Neural cell (in vitro differentiated cells): ENCODE data around the gene GPR18. TPM values are rescaled to one million over a fixed set of nuclear protein-coding genes. Genes with fewer than 3 reads are reported as not detected.

Experiments used
- H2AFZ ChIP-seq: fragments of 200-600, 300-800 bp; sonication (generic), shearing (Covaris generic); 2 replicates; pipeline ENCODE4 v1.6.0; 2014; ENCODE audit warnings: low read depth, mild to moderate bottlenecking, antibody characterized with exemption, low read length, moderate library complexity
- H3F3A ChIP-seq: fragments of 200-600 bp; shearing (Covaris generic); 2 replicates; pipeline ENCODE4 v1.6.1; 2016; ENCODE audit warnings: mild to moderate bottlenecking, moderate library complexity, mixed read lengths, antibody characterized with exemption, low read length; ENCODE audit not compliant: insufficient read depth, poor library complexity, severe bottlenecking
- H3K27ac ChIP-seq: fragments of 200-600, 300-800 bp; sonication (generic), shearing (Covaris generic); 2 replicates; pipeline ENCODE4 v1.5.1; 2014; ENCODE audit warnings: mild to moderate bottlenecking, low read length, moderate library complexity
- H3K27me3 ChIP-seq: fragments of 300-800, 200-600 bp; sonication (generic), shearing (Covaris generic); 2 replicates; pipeline ENCODE4 v1.6.0; 2014; ENCODE audit warnings: mild to moderate bottlenecking, low read depth, low read length, moderate library complexity; ENCODE audit not compliant: insufficient read depth
- H3K36me3 ChIP-seq: fragments of 300-800, 200-600 bp; sonication (generic), shearing (Covaris generic); 2 replicates; pipeline ENCODE4 v1.5.1; 2014; ENCODE audit warnings: mild to moderate bottlenecking, antibody characterized with exemption, low read length, moderate library complexity; ENCODE audit not compliant: insufficient read depth
- H3K4me2 ChIP-seq: fragments of 300-800, 200-600 bp; sonication (generic), shearing (Covaris generic); 2 replicates; pipeline ENCODE4 v1.6.0; 2014; ENCODE audit warnings: mild to moderate bottlenecking, low read length
- H3K4me3 ChIP-seq: fragments of 300-800, 200-600 bp; sonication (generic), shearing (Covaris generic); 2 replicates; pipeline ENCODE4 v1.5.1; 2014; ENCODE audit warnings: mild to moderate bottlenecking, low read length, moderate library complexity
- H3K79me2 ChIP-seq: fragments of 200-600 bp; shearing (Covaris generic); replicated peaks from 2 replicates; pipeline ENCODE4 v1.6.0; 2014; ENCODE audit warnings: mild to moderate bottlenecking, low read length, moderate library complexity; ENCODE audit not compliant: insufficient read depth
- H3K9ac ChIP-seq: fragments of 300-800, 200-600 bp; sonication (generic), shearing (Covaris generic); 2 replicates; pipeline ENCODE4 v1.6.1; 2016; ENCODE audit warnings: mild to moderate bottlenecking, low read length, mixed read lengths
- H3K9me2 ChIP-seq: fragments of 200-600 bp; shearing (Covaris generic); 2 replicates; pipeline ENCODE4 v1.6.1; 2016; ENCODE audit warnings: mild to moderate bottlenecking, low read length, mixed read lengths; ENCODE audit not compliant: insufficient read depth
- H3K9me3 ChIP-seq: fragments of 200-600, 300-800 bp; sonication (generic), shearing (Covaris generic); 2 replicates; pipeline ENCODE4 v1.6.1; 2016; ENCODE audit warnings: mild to moderate bottlenecking, mixed run types, low read length, moderate library complexity, mixed read lengths
- H4K20me1 ChIP-seq: fragments of 200-600 bp; shearing (Covaris generic); 2 replicates; pipeline ENCODE4 v1.6.1; 2016; ENCODE audit warnings: mild to moderate bottlenecking, mixed run types; ENCODE audit not compliant: insufficient read depth
- EP300 ChIP-seq: fragments of 450-650 bp; conservative IDR thresholded peaks from 2 replicates; pipeline ENCODE4 v1.6.1; 2014; ENCODE audit warnings: antibody characterized with exemption, mild to moderate bottlenecking, moderate library complexity; ENCODE audit not compliant: poor library complexity, severe bottlenecking
- EZH2 ChIP-seq: fragments of 200-600, 300-800 bp; shearing (Covaris generic), sonication (generic); IDR thresholded peaks from 2 replicates; pipeline ENCODE4 v1.6.1; 2014; ENCODE audit warnings: antibody characterized with exemption, low read length, borderline replicate concordance, mild to moderate bottlenecking; ENCODE audit not compliant: insufficient read depth, poor library complexity, severe bottlenecking
- MXI1 ChIP-seq: fragments of 450-650 bp; conservative IDR thresholded peaks from 2 replicates; pipeline ENCODE4 v1.6.1; 2014; ENCODE audit warnings: antibody characterized with exemption, mild to moderate bottlenecking; ENCODE audit not compliant: poor library complexity, severe bottlenecking
- POLR2AphosphoS5 ChIP-seq: IDR thresholded peaks from 2 replicates; pipeline ENCODE4 v1.6.1; 2012
- RAD21 ChIP-seq: fragments of 450-650 bp; conservative IDR thresholded peaks from 2 replicates; pipeline ENCODE4 v1.6.1; 2014; ENCODE audit warnings: antibody characterized with exemption, mild to moderate bottlenecking, moderate library complexity
- SMC3 ChIP-seq: fragments of 450-650 bp; conservative IDR thresholded peaks from 2 replicates; pipeline ENCODE4 v1.6.1; 2014; ENCODE audit warnings: antibody characterized with exemption, mild to moderate bottlenecking, moderate library complexity; ENCODE audit not compliant: poor library complexity
- TAF1 ChIP-seq: IDR thresholded peaks from 2 replicates; pipeline ENCODE4 v1.6.1; 2012; ENCODE audit warnings: low read depth
- polyA plus RNA-seq: library from polyadenylated mRNA; depleted of rRNA; stranded (reverse); fragments of >200 nt; gene quantifications from 2 replicates; pipeline ENCODE4 v1.2.3, GENCODE V29; 2014
- TF ChIP-seq, protein P1 (sequence below): fragments of 450-650 bp; IDR thresholded peaks from 2 replicates; pipeline ENCODE4 v1.5.1; 2014; ENCODE audit warnings: antibody characterized with exemption, mild to moderate bottlenecking, moderate library complexity; ENCODE audit not compliant: poor library complexity, severe bottlenecking
- TF ChIP-seq, protein P2 (sequence below): IDR thresholded peaks from 2 replicates; pipeline ENCODE4 v1.6.1; 2012; ENCODE audit warnings: borderline replicate concordance

GPR18 gene
- polyA plus RNA-seq, 1 donor from 2014 or later, result not detected

DNA sequence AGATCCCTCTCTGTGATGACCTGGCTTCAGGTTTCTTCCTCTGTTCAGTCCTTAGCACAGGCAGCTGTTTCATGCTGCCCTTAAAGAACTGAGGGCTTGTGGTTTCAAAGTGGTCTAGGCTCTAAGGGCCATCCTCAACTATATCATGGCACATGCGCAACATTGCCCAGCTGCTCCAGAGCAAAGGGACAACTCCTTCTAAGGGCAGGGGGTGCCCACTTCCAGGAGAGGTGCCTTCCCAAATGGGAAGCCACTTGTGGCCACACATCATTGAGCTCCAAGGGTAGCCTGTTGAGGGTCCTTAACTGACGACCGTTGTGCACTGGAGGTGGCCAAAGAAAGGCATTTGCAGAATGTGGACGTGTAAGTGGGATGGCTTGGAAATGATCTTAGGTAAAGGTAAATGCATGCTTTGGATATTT, 41.8 kb upstream of the GPR18 start:
- Histone ChIP-seq H3F3A (no peaks in the 10 kb centered on the region), H3K9ac (no peak overlapping the region), H3K4me2 (no peak overlapping the region), H3K27me3 (no peaks in the 10 kb centered on the region), H3K4me3 (no peak overlapping the region), H4K20me1 (no peaks in the 10 kb centered on the region), H3K9me2 (no peaks in the 10 kb centered on the region), H3K79me2 (no peaks in the 10 kb centered on the region), H3K36me3 (no peaks in the 10 kb centered on the region), H3K9me3 (no peaks in the 10 kb centered on the region), H3K27ac (no peak overlapping the region), H2AFZ (no peak overlapping the region)
- TF ChIP-seq EZH2 (no peak), RAD21 (no peak), MXI1 (no peak), TAF1 (no peak), EP300 (no peak), POLR2AphosphoS5 (no peak), SMC3 (no peak)
- TF ChIP-seq, protein P1, sequence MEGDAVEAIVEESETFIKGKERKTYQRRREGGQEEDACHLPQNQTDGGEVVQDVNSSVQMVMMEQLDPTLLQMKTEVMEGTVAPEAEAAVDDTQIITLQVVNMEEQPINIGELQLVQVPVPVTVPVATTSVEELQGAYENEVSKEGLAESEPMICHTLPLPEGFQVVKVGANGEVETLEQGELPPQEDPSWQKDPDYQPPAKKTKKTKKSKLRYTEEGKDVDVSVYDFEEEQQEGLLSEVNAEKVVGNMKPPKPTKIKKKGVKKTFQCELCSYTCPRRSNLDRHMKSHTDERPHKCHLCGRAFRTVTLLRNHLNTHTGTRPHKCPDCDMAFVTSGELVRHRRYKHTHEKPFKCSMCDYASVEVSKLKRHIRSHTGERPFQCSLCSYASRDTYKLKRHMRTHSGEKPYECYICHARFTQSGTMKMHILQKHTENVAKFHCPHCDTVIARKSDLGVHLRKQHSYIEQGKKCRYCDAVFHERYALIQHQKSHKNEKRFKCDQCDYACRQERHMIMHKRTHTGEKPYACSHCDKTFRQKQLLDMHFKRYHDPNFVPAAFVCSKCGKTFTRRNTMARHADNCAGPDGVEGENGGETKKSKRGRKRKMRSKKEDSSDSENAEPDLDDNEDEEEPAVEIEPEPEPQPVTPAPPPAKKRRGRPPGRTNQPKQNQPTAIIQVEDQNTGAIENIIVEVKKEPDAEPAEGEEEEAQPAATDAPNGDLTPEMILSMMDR, result no peak
- TF ChIP-seq, protein P2, sequence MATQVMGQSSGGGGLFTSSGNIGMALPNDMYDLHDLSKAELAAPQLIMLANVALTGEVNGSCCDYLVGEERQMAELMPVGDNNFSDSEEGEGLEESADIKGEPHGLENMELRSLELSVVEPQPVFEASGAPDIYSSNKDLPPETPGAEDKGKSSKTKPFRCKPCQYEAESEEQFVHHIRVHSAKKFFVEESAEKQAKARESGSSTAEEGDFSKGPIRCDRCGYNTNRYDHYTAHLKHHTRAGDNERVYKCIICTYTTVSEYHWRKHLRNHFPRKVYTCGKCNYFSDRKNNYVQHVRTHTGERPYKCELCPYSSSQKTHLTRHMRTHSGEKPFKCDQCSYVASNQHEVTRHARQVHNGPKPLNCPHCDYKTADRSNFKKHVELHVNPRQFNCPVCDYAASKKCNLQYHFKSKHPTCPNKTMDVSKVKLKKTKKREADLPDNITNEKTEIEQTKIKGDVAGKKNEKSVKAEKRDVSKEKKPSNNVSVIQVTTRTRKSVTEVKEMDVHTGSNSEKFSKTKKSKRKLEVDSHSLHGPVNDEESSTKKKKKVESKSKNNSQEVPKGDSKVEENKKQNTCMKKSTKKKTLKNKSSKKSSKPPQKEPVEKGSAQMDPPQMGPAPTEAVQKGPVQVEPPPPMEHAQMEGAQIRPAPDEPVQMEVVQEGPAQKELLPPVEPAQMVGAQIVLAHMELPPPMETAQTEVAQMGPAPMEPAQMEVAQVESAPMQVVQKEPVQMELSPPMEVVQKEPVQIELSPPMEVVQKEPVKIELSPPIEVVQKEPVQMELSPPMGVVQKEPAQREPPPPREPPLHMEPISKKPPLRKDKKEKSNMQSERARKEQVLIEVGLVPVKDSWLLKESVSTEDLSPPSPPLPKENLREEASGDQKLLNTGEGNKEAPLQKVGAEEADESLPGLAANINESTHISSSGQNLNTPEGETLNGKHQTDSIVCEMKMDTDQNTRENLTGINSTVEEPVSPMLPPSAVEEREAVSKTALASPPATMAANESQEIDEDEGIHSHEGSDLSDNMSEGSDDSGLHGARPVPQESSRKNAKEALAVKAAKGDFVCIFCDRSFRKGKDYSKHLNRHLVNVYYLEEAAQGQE, result no peak

DNA sequence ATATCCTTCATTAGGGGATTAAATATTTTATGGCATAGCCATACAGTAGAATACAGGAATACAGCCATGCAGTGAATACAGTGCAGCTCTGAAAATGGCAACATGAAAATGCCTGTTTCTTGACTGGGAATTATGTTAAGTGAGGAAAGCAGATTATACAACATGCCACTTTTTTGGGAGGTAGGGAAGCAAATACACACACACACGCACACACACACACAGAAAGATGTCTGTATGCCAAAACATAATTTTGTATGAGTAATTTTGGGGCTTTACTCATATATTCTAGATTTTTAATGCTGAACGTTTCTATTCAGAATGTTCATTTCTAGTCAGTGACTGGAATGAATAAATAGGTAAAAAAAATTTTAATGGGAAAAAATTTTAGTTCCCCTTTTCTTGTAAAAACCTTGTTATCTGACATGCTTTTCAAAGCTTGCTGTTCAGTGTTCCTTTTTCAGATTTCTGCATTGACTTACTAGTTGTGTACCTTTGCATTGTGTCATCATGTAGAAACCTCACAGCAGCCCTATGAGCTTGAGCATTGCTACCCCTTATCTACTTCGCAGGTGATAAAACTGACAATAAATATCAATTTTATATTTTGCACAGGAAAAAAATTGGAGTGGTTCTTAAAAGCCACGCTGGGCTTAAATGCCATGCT, 41.2 kb upstream of the GPR18 start:
- Histone ChIP-seq H4K20me1 (no peaks in the 10 kb centered on the region), H3K9me3 (no peaks in the 10 kb centered on the region), H3K9ac (no peak overlapping the region), H3K79me2 (no peaks in the 10 kb centered on the region), H3K4me3 (no peak overlapping the region), H2AFZ (no peak overlapping the region), H3K27ac (no peak overlapping the region), H3K36me3 (no peaks in the 10 kb centered on the region), H3K4me2 (no peak overlapping the region), H3F3A (no peaks in the 10 kb centered on the region), H3K27me3 (no peaks in the 10 kb centered on the region), H3K9me2 (no peaks in the 10 kb centered on the region)
- TF ChIP-seq RAD21 (no peak), EP300 (no peak), EZH2 (no peak), TAF1 (no peak), POLR2AphosphoS5 (no peak), SMC3 (no peak), MXI1 (no peak)
- TF ChIP-seq, protein P1, result no peak
- TF ChIP-seq, protein P2, result no peak
